H9 (cell line): ENCODE results near the gene TCEA3. TPM values are rescaled to one million over a fixed set of nuclear protein-coding genes. Genes with fewer than 3 reads are reported as not detected.

ENCODE experiments used
- DNase-seq: peaks from one replicate; pipeline ENCODE4 v3.0.0-alpha.2; 2017
- H2AFZ ChIP-seq: one replicate; pipeline ENCODE4 v1.6.1; 2013; ENCODE audit warnings: mild to moderate bottlenecking, low read length, control low read depth, moderate library complexity
- H2AK5ac ChIP-seq: 2 replicates; pipeline ENCODE4 v1.6.1; 2013; ENCODE audit warnings: low read length, control low read depth, mixed read lengths; ENCODE audit not compliant: insufficient read length
- H2BK120ac ChIP-seq: one replicate; pipeline ENCODE4 v1.6.1; 2013; ENCODE audit warnings: low read depth, mild to moderate bottlenecking, low read length, control low read depth, inconsistent platforms; ENCODE audit not compliant: poor library complexity, severe bottlenecking
- H2BK12ac ChIP-seq: 2 replicates; pipeline ENCODE4 v1.6.1; 2013; ENCODE audit warnings: low read length, control low read depth, mixed read lengths, low read depth; ENCODE audit not compliant: insufficient read length
- H2BK15ac ChIP-seq: 2 replicates; pipeline ENCODE4 v1.6.1; 2013; ENCODE audit warnings: low read depth, low read length, control low read depth
- H2BK20ac ChIP-seq: one replicate; pipeline ENCODE4 v1.6.1; 2013; ENCODE audit warnings: low read depth, mild to moderate bottlenecking, low read length, control low read depth, inconsistent platforms; ENCODE audit not compliant: poor library complexity, severe bottlenecking
- H2BK5ac ChIP-seq: 2 replicates; pipeline ENCODE4 v1.6.1; 2013; ENCODE audit warnings: low read length, control low read depth, mixed read lengths; ENCODE audit not compliant: insufficient read length
- H3K14ac ChIP-seq: 2 replicates; pipeline ENCODE4 v1.6.1; 2013; ENCODE audit warnings: low read length, control low read depth; ENCODE audit not compliant: insufficient read depth
- H3K18ac ChIP-seq: 2 replicates; pipeline ENCODE4 v1.6.1; 2013; ENCODE audit warnings: low read depth, mild to moderate bottlenecking, mixed read lengths, low read length, control low read depth; ENCODE audit not compliant: insufficient read length
- H3K23ac ChIP-seq: 2 replicates; pipeline ENCODE4 v1.6.1; 2013; ENCODE audit warnings: low read length, control low read depth, mixed read lengths, low read depth; ENCODE audit not compliant: insufficient read length
- H3K23me2 ChIP-seq: 2 replicates; pipeline ENCODE4 v1.6.1; 2013; ENCODE audit warnings: low read depth, mild to moderate bottlenecking, mixed read lengths, low read length, control low read depth; ENCODE audit not compliant: insufficient read length, poor library complexity, severe bottlenecking
- H3K27ac ChIP-seq: 2 replicates; pipeline ENCODE4 v1.5.1; 2013; ENCODE audit warnings: low read length, control low read depth, mixed read lengths, low read depth; ENCODE audit not compliant: insufficient read length
- H3K27me3 ChIP-seq: 2 replicates; pipeline ENCODE4 v1.6.1; 2013; ENCODE audit warnings: low read length, control low read depth, inconsistent platforms; ENCODE audit not compliant: insufficient read depth
- H3K4ac ChIP-seq: 2 replicates; pipeline ENCODE4 v1.6.1; 2013; ENCODE audit warnings: low read depth, mild to moderate bottlenecking, control low read depth, inconsistent platforms, low read length, moderate library complexity
- H3K4me1 ChIP-seq: 2 replicates; pipeline ENCODE4 v1.6.1; 2013; ENCODE audit warnings: low read length, control low read depth, inconsistent platforms; ENCODE audit not compliant: insufficient read depth
- H3K4me2 ChIP-seq: 2 replicates; pipeline ENCODE4 v1.6.1; 2013; ENCODE audit warnings: low read length, control low read depth, mixed read lengths; ENCODE audit not compliant: insufficient read length, insufficient read depth
- H3K56ac ChIP-seq: 2 replicates; pipeline ENCODE4 v1.6.1; 2013; ENCODE audit warnings: low read depth, mild to moderate bottlenecking, mixed read lengths, low read length, control low read depth; ENCODE audit not compliant: insufficient read length
- H3K79me1 ChIP-seq: 2 replicates; pipeline ENCODE4 v1.6.1; 2013; ENCODE audit warnings: low read depth, mild to moderate bottlenecking, moderate library complexity, low read length, control low read depth, inconsistent platforms; ENCODE audit not compliant: insufficient read depth, poor library complexity, severe bottlenecking
- H3K79me2 ChIP-seq: 2 replicates; pipeline ENCODE4 v1.6.1; 2013; ENCODE audit warnings: low read length, control low read depth, inconsistent platforms; ENCODE audit not compliant: insufficient read depth
- H3K9ac ChIP-seq: 2 replicates; pipeline ENCODE4 v1.6.1; 2013; ENCODE audit warnings: low read length, control low read depth, mixed read lengths; ENCODE audit not compliant: insufficient read length; ENCODE audit errors: extremely low read depth
- H3K9me3 ChIP-seq: one replicate; pipeline ENCODE4 v1.6.1; 2013; ENCODE audit warnings: low read depth, low read length, inconsistent platforms; ENCODE audit not compliant: control insufficient read depth
- H3T11ph ChIP-seq: one replicate; pipeline ENCODE4 v1.6.1; 2013; ENCODE audit warnings: mild to moderate bottlenecking, low read length, control low read depth, inconsistent platforms
- H4K20me1 ChIP-seq: one replicate; pipeline ENCODE4 v1.6.1; 2013; ENCODE audit not compliant: control insufficient read depth, insufficient read length, insufficient read depth
- H4K5ac ChIP-seq: 2 replicates; pipeline ENCODE4 v1.6.1; 2013; ENCODE audit warnings: low read depth, mild to moderate bottlenecking, mixed read lengths, low read length, control low read depth; ENCODE audit not compliant: insufficient read length
- H4K8ac ChIP-seq: replicated peaks from 2 replicates; pipeline ENCODE4 v1.6.1; 2013; ENCODE audit warnings: low read length, control low read depth, mixed read lengths, low read depth; ENCODE audit not compliant: insufficient read length
- H4K91ac ChIP-seq: 2 replicates; pipeline ENCODE4 v1.6.1; 2013; ENCODE audit warnings: low read depth, mild to moderate bottlenecking, moderate library complexity, mixed read lengths, low read length, control low read depth; ENCODE audit not compliant: insufficient read length
- H3K27ac Mint-ChIP-seq, 3 experiments: 2 replicates in 2 of 3; 3 replicates in 1 of 3; pipeline ENCODE4 v1.8.0; 2020 to 2021; ENCODE audit warnings: mixed read lengths in 3 of 3, mild to moderate bottlenecking in 1 of 3, moderate library complexity in 1 of 3
- H3K27me3 Mint-ChIP-seq: 2 replicates; pipeline ENCODE4 v1.8.0; 2021; ENCODE audit warnings: low read depth, mild to moderate bottlenecking, moderate library complexity, mixed read lengths
- H3K36me3 Mint-ChIP-seq, 3 experiments: 2 replicates in 2 of 3; 3 replicates in 1 of 3; pipeline ENCODE4 v1.8.0; 2020 to 2021; ENCODE audit warnings: low read depth in 3 of 3, mixed read lengths in 3 of 3; ENCODE audit not compliant: insufficient read depth in 1 of 3
- H3K4me1 Mint-ChIP-seq, 2 experiments: 2 replicates each; pipeline ENCODE4 v1.8.0; 2020; ENCODE audit warnings: mixed read lengths in 2 of 2
- H3K4me3 Mint-ChIP-seq, 2 experiments: 2 replicates in 1 of 2; 3 replicates in 1 of 2; pipeline ENCODE4 v1.8.0; 2020 to 2021; ENCODE audit warnings: mild to moderate bottlenecking in 2 of 2, mixed read lengths in 2 of 2, moderate library complexity in 1 of 2
- H3K9me3 Mint-ChIP-seq, 2 experiments: 2 replicates in 1 of 2; 3 replicates in 1 of 2; pipeline ENCODE4 v1.8.0; 2020; ENCODE audit warnings: mild to moderate bottlenecking in 2 of 2, mixed read lengths in 2 of 2, moderate library complexity in 1 of 2
- CTCF ChIP-seq: fragments of 200-600 bp; sonication (generic); conservative IDR thresholded peaks from 3 replicates; pipeline ENCODE4 v1.8.0; 2021; ENCODE audit warnings: antibody characterized with exemption, mild to moderate bottlenecking
- WGBS: extraction: QIAGEN DNeasy Blood & Tissue Kit; methylation state at CpG from one replicate; pipeline ENCODE4 v1.1.7; 2013; ENCODE audit warnings: missing lambda C conversion rate, low lambda C conversion rate, mixed read lengths; ENCODE audit not compliant: insufficient read length; ENCODE audit errors: extremely low coverage; 5-methylcytosine and 5-hydroxymethylcytosine counted together
- total RNA-seq: library from RNA; stranded (reverse); gene quantifications from 2 replicates; pipeline ENCODE4 v1.2.1, GENCODE V29; 2021

TCEA3 gene
- total RNA-seq, 1 experiment from 2014 or later: 0.37 TPM

- Histone ChIP-seq H3K27me3 (no peaks in the 10 kb centered on the region), H3K23ac (no peak overlapping the region)
- no CpG with 5 or more reads among the region's 4 CpGs for WGBS
These were observed 36.0 kb upstream of the TCEA3 start for GRCh38 chr1:23460519-23460918.

More at GRCh38 chr1:23460519-23460918, 36.0 kb upstream of the TCEA3 start:
- H2AFZ ChIP-seq: no peak overlapping the region
- H3K4ac ChIP-seq: no peak overlapping the region
- H3K9me3 ChIP-seq: no peaks in the 10 kb centered on the region
- no peak for TF ChIP-seq CTCF
- H3T11ph ChIP-seq: no peak overlapping the region
- no peak overlapping the region for H2BK12ac ChIP-seq
- H4K20me1 ChIP-seq: no peaks in the 10 kb centered on the region
- no peak overlapping the region for H2AK5ac ChIP-seq
- no peak overlapping the region for H2BK5ac ChIP-seq
- no peak overlapping the region for H2BK15ac ChIP-seq
- no peak overlapping the region for H4K91ac ChIP-seq
- no peak overlapping the region for H4K8ac ChIP-seq
- H3K9ac ChIP-seq: no peak overlapping the region
- no peaks in the 10 kb centered on the region for H3K23me2 ChIP-seq
- no peaks in the 10 kb centered on the region; the same call in 1 of the 2 replicates for H3K79me2 ChIP-seq
- H3K4me3 Mint-ChIP-seq: no peak overlapping the region
- no peak for DNase-seq
- H3K4me1 ChIP-seq: no peaks in the 10 kb centered on the region; the same call in 1 of the 2 replicates
- H3K14ac ChIP-seq: no peak overlapping the region
- peaks cover 6% of the 10 kb centered on the region in 2 experiments; a peak in 3 of 4 replicates for H3K4me1 Mint-ChIP-seq
- peaks cover 0 to 2% (median 2%) of the 10 kb centered on the region in 3 experiments; a peak in 2 of 7 replicates for H3K36me3 Mint-ChIP-seq
- no peak overlapping the region for H3K4me2 ChIP-seq
- H3K56ac ChIP-seq: no peak overlapping the region
- no peak overlapping the region for H3K27ac ChIP-seq
- no peak overlapping the region for H4K5ac ChIP-seq
- no peaks in the 10 kb centered on the region for H3K79me1 ChIP-seq
- H3K27me3 Mint-ChIP-seq: no peaks in the 10 kb centered on the region; the same call in 1 of the 2 replicates
- no peak overlapping the region for H2BK20ac ChIP-seq
- no peak overlapping the region for H3K18ac ChIP-seq
- H3K27ac Mint-ChIP-seq: no peak overlapping the region
- no peaks in the 10 kb centered on the region for H3K9me3 Mint-ChIP-seq
- no peak overlapping the region for H2BK120ac ChIP-seq
